Lung (tissue), 12 donors: ENCODE measurements around the gene APLP1. TPM values are rescaled to one million over a fixed set of nuclear protein-coding genes. Genes with fewer than 3 reads are reported as not detected.

ENCODE experiments used
- ATAC-seq: fragments of 200-7000 bp; cut with Tn5 transposase; one replicate; pipeline ENCODE4 v1.9.1; 2020; ENCODE audit warnings: moderate number of reproducible peaks; ENCODE audit not compliant: insufficient read depth, low FRiP score
- DNase-seq, 3 donors: peaks; one replicate each; pipeline ENCODE4 v3.0.0-alpha.2; 2013 to 2017
- H3K27ac ChIP-seq, 2 donors: one replicate each; pipeline ENCODE4 v1.5.1; 2013; ENCODE audit warnings: mild to moderate bottlenecking in 2 of 2, moderate library complexity in 2 of 2, control low read depth in 1 of 2, inconsistent platforms in 1 of 2, low read depth in 1 of 2, low read length in 1 of 2
- H3K27me3 ChIP-seq, 3 donors: one replicate each; pipeline ENCODE4 v1.5.1; 2013; ENCODE audit warnings: low read length in 2 of 3; ENCODE audit not compliant: control insufficient read depth in 3 of 3, insufficient read depth in 3 of 3
- H3K36me3 ChIP-seq, 4 donors: one replicate each; pipeline ENCODE4 v1.5.1; 2013; ENCODE audit warnings: low read length in 4 of 4, mild to moderate bottlenecking in 1 of 4, moderate library complexity in 1 of 4; ENCODE audit not compliant: control insufficient read depth in 4 of 4, insufficient read depth in 4 of 4
- H3K4me1 ChIP-seq, 5 donors: one replicate each; pipeline ENCODE4 v1.5.1; 2013; ENCODE audit warnings: low read length in 5 of 5, mild to moderate bottlenecking in 2 of 5, moderate library complexity in 1 of 5; ENCODE audit not compliant: control insufficient read depth in 5 of 5, insufficient read depth in 5 of 5
- H3K4me3 ChIP-seq: one replicate; pipeline ENCODE4 v1.5.1; 2013; ENCODE audit warnings: mild to moderate bottlenecking, control low read depth, moderate library complexity
- H3K9ac ChIP-seq, 2 donors: one replicate each; pipeline ENCODE4 v1.5.1; 2013; ENCODE audit warnings: low read length in 2 of 2, control low read depth in 1 of 2; ENCODE audit not compliant: insufficient read depth in 1 of 2
- H3K9me3 ChIP-seq, 4 donors: one replicate each; pipeline ENCODE4 v1.5.1; 2013; ENCODE audit warnings: low read length in 3 of 4, mild to moderate bottlenecking in 1 of 4, moderate library complexity in 1 of 4; ENCODE audit not compliant: control insufficient read depth in 4 of 4, insufficient read depth in 3 of 4
- WGBS, 2 donors: extraction: QIAGEN DNeasy Blood & Tissue Kit; methylation state at CpG; one replicate each; pipeline ENCODE4 v1.1.7; 2013; 5-methylcytosine and 5-hydroxymethylcytosine counted together
- polyA plus RNA-seq, 2 donors: library from polyadenylated mRNA; stranded (reverse); fragments of 200-250 nt; gene quantifications; one replicate each; pipeline ENCODE4 v1.2.1, GENCODE V29; 2013
- total RNA-seq, 2 donors: library from RNA; depleted of rRNA in 1 of 2; stranded (reverse); fragments of >200 nt in 1 of 2; gene quantifications; one replicate each; pipeline ENCODE4 v1.2.1, GENCODE V29; 2014 to 2021
- TF ChIP-seq, protein P1 (sequence below): IDR thresholded peaks from 2 replicates; pipeline ENCODE4 v1.5.1; 2012; ENCODE audit warnings: mild to moderate bottlenecking; ENCODE audit errors: control extremely low read depth, extremely low read depth
- donor health status: control.
- donor health status: control.
- donor health status: Bipolar disorder and iron deficiency.
- donor health status: healthy.
- donor health status: DM: yes; HTN: yes; CAD: no.

Gene APLP1
- total and polyA plus RNA-seq, 4 donors: 0.94 to 6.5 (median 2.0) TPM

- Histone ChIP-seq H3K9me3 (peaks cover 0 to 1% (median 0%) of the 10 kb centered on the region in 4 donors), H3K4me1 (peaks cover 0 to 11% (median 0%) of the 10 kb centered on the region in 5 donors), H3K9ac (no peak overlapping the region), H3K4me3 (no peak overlapping the region), H3K27me3 (no peaks in the 10 kb centered on the region), H3K36me3 (no peaks in the 10 kb centered on the region), H3K27ac (no peak overlapping the region)
- no peak for ATAC-seq
- TF ChIP-seq, protein P1, sequence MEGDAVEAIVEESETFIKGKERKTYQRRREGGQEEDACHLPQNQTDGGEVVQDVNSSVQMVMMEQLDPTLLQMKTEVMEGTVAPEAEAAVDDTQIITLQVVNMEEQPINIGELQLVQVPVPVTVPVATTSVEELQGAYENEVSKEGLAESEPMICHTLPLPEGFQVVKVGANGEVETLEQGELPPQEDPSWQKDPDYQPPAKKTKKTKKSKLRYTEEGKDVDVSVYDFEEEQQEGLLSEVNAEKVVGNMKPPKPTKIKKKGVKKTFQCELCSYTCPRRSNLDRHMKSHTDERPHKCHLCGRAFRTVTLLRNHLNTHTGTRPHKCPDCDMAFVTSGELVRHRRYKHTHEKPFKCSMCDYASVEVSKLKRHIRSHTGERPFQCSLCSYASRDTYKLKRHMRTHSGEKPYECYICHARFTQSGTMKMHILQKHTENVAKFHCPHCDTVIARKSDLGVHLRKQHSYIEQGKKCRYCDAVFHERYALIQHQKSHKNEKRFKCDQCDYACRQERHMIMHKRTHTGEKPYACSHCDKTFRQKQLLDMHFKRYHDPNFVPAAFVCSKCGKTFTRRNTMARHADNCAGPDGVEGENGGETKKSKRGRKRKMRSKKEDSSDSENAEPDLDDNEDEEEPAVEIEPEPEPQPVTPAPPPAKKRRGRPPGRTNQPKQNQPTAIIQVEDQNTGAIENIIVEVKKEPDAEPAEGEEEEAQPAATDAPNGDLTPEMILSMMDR: no peak
- WGBS, 2 donors: 45 to 57% methylated on average over 3 of the region's 3 CpGs
- no peak for DNase-seq
Observed at GRCh38 chr19:35911173-35911572, 42.8 kb downstream of the APLP1 start.

DNA sequence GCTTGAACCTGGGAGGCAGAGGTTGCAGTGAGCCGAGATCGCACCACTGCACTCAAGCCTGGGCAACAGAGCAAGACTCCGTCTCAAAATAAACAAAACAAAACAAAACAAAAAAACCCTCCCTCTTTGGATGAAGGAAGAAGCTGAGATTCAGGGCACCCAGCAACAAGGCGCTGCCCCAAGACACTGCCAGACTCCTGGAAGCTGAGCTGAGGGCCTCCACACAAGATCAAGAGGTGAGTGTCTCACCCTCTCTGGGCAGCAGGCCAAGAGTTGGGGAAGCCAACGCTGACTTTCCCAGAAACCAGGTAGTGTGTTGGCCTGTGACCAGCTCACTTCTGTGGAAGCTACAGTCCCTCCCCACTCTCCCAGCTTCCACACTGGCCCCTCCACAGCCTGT lies 43.4 kb downstream of the APLP1 start:
- no peak for DNase-seq
- no peaks in the 10 kb centered on the region for H3K36me3 ChIP-seq
- 43 to 58% methylated on average over 5 of the region's 5 CpGs for WGBS, 2 donors
- TF ChIP-seq, protein P1: no peak
- H3K4me3 ChIP-seq: no peak overlapping the region
- H3K27ac ChIP-seq: no peak overlapping the region
- ATAC-seq: no peak
- no peaks in the 10 kb centered on the region for H3K27me3 ChIP-seq
- peaks cover 0 to 1% (median 0%) of the 10 kb centered on the region in 4 donors for H3K9me3 ChIP-seq
- no peak overlapping the region for H3K9ac ChIP-seq
- H3K4me1 ChIP-seq: peaks cover 0 to 7% (median 0%) of the 10 kb centered on the region in 5 donors

- H3K9ac ChIP-seq: no peak overlapping the region
- H3K36me3 ChIP-seq: no peaks in the 10 kb centered on the region
- H3K27me3 ChIP-seq: no peaks in the 10 kb centered on the region
- peaks cover 0 to 1% (median 0%) of the 10 kb centered on the region in 4 donors for H3K9me3 ChIP-seq
- ATAC-seq (no peak), DNase-seq (no peak)
- H3K27ac ChIP-seq: no peak overlapping the region
- TF ChIP-seq, protein P1: no peak
- no peak overlapping the region for H3K4me3 ChIP-seq
- 40 to 46% methylated on average over 7 of the region's 7 CpGs for WGBS, 2 donors
- no peaks in the 10 kb centered on the region for H3K4me1 ChIP-seq
Observed at GRCh38 chr19:35913589-35913988, 45.2 kb downstream of the APLP1 start.

GRCh38 chr19:35915443-35915842 lies 47.1 kb downstream of the APLP1 start:
- no peak for ATAC-seq
- no peak for DNase-seq
- no peak overlapping the region for H3K4me3 ChIP-seq
- no peaks in the 10 kb centered on the region for H3K27me3 ChIP-seq
- no peaks in the 10 kb centered on the region for H3K4me1 ChIP-seq
- WGBS, 2 donors: 53 to 58% methylated on average over 3 of the region's 3 CpGs
- no peak overlapping the region for H3K27ac ChIP-seq
- no peak overlapping the region for H3K9ac ChIP-seq
- H3K36me3 ChIP-seq: no peaks in the 10 kb centered on the region
- peaks cover 0 to 1% (median 0%) of the 10 kb centered on the region in 4 donors for H3K9me3 ChIP-seq
- TF ChIP-seq, protein P1: no peak
